HepG2 (cell line): ENCODE results near the gene SLC25A20. TPM values are rescaled to one million over a fixed set of nuclear protein-coding genes. Genes with fewer than 3 reads are reported as not detected.
A peak's percentile ranks its signal among the peaks of the same experiment; 100 is the strongest.

Source experiments
- CBFB ChIP-seq: sonication (generic); formaldehyde crosslinking; IDR thresholded peaks from 2 replicates; pipeline ENCODE4 v1.4.0; 2020; ENCODE audit warnings: missing genetic modification reagents
- CBX1 ChIP-seq: IDR thresholded peaks from one replicate; pipeline ENCODE4 v1.6.1; 2016; ENCODE audit warnings: antibody characterized with exemption, low read depth
- ELK4 ChIP-seq: sonication (generic); formaldehyde crosslinking; IDR thresholded peaks from 2 replicates; pipeline ENCODE4 v1.9.0; 2021; ENCODE audit warnings: missing genetic modification reagents, borderline replicate concordance
- GATAD2A ChIP-seq: IDR thresholded peaks from 2 replicates; pipeline ENCODE4 v1.6.1; 2016
- HMG20A ChIP-seq: IDR thresholded peaks from 2 replicates; pipeline ENCODE4 v1.6.1; 2016; ENCODE audit warnings: borderline replicate concordance
- IKZF1 ChIP-seq: fragments of 450-650 bp; IDR thresholded peaks from 2 replicates; pipeline ENCODE4 v1.7.1; 2016
- NFKBIZ ChIP-seq: IDR thresholded peaks from 2 replicates; pipeline ENCODE4 v1.6.1; 2018; ENCODE audit warnings: missing genetic modification reagents, missing compliant biosample characterization
- PAWR ChIP-seq: sonication (generic); formaldehyde crosslinking; IDR thresholded peaks from 2 replicates; pipeline ENCODE4 v1.4.0; 2020; ENCODE audit warnings: missing genetic modification reagents, mild to moderate bottlenecking, borderline replicate concordance
- PRDM4 ChIP-seq: sonication (generic); formaldehyde crosslinking; IDR thresholded peaks from 2 replicates; pipeline ENCODE4 v1.9.0; 2021; ENCODE audit warnings: missing genetic modification reagents, borderline replicate concordance
- STAG1 ChIP-seq: sonication (generic); formaldehyde crosslinking; IDR thresholded peaks from 2 replicates; pipeline ENCODE4 v1.4.0; 2020; ENCODE audit warnings: missing genetic modification reagents
- THAP9 ChIP-seq: sonication (generic); formaldehyde crosslinking; IDR thresholded peaks from 2 replicates; pipeline ENCODE4; 2020; ENCODE audit warnings: missing genetic modification reagents, mild to moderate bottlenecking, borderline replicate concordance
- ZNF292 ChIP-seq: sonication (generic); formaldehyde crosslinking; IDR thresholded peaks from 2 replicates; pipeline ENCODE4 v1.8.1; 2022; ENCODE audit warnings: mild to moderate bottlenecking, low read depth, missing genetic modification reagents, borderline replicate concordance
- ZNF383 ChIP-seq: sonication (generic); formaldehyde crosslinking; IDR thresholded peaks from 2 replicates; pipeline ENCODE4 v1.4.0; 2020; ENCODE audit warnings: missing genetic modification reagents, mild to moderate bottlenecking, borderline replicate concordance
- ZNF564 ChIP-seq: sonication (generic); formaldehyde crosslinking; IDR thresholded peaks from 2 replicates; pipeline ENCODE4 v1.8.1; 2023; ENCODE audit warnings: mild to moderate bottlenecking, missing genetic modification reagents
- ZNF639 ChIP-seq: conservative IDR thresholded peaks from 2 replicates; pipeline ENCODE4 v1.6.1; 2018; ENCODE audit warnings: missing genetic modification reagents
- ZNF709 ChIP-seq: sonication (generic); formaldehyde crosslinking; IDR thresholded peaks from 2 replicates; pipeline ENCODE4 v1.5.0; 2020; ENCODE audit warnings: mild to moderate bottlenecking, missing genetic modification reagents
- ZUFSP ChIP-seq: sonication (generic); formaldehyde crosslinking; IDR thresholded peaks from 2 replicates; pipeline ENCODE4 v1.9.0; 2021; ENCODE audit warnings: missing genetic modification reagents, mild to moderate bottlenecking, borderline replicate concordance
- polyA plus RNA-seq, 8 experiments: library from polyadenylated mRNA; depleted of rRNA in 3 of 8; stranded (reverse) in 7 of 8; unstranded in 1 of 8; fragments of >200 nt; fragmentation: Illumina TruSeq in 4 of 8; extraction: Trizol in 4 of 8; gene quantifications; 2 replicates each; pipeline versions ENCODE4 v1.2.1 to v1.2.3, GENCODE V29; 2011 to 2016; ENCODE audit warnings: low read depth in 4 of 8, missing spikeins in 1 of 8, mixed read lengths in 1 of 8; ENCODE audit not compliant: insufficient read depth in 1 of 8
- total RNA-seq, 5 experiments: library from RNA; depleted of rRNA; stranded (reverse); fragments of >200 nt; fragmentation: Illumina TruSeq; extraction: Trizol; gene quantifications; 2 replicates each; pipeline ENCODE4 v1.2.3, GENCODE V29; 2016; ENCODE audit warnings: low read depth in 1 of 5

SLC25A20 gene
- total and polyA plus RNA-seq, 2 of the 13 experiments (the other 11 are each of a cell fraction or from before 2014, with no cell fraction given) = 21.1 to 26.6 TPM

- TF ChIP-seq ZNF292 (no peak), CBFB (CRISPR knock-in tag) (no peak; the same call in 1 of the 2 replicates), IKZF1 (no peak), THAP9 (CRISPR knock-in tag) (no peak), ZNF383 (peak; percentile 75; the same call in 1 of the 2 replicates), CBX1 (no peak), ZUFSP (CRISPR knock-in tag) (no peak), GATAD2A (no peak), ZNF639 (no peak; the same call in 1 of the 2 replicates), ZNF709 (CRISPR knock-in tag) (0 out of 2 replicates have a peak, but pooled peaks have one; percentile 51), HMG20A (CRISPR knock-in tag) (no peak), PRDM4 (CRISPR knock-in tag) (no peak), NFKBIZ (CRISPR knock-in tag) (no peak), PAWR (no peak), ELK4 (0 out of 2 replicates have a peak, but pooled peaks have one; percentile 23), STAG1 (CRISPR knock-in tag) (no peak), ZNF564 (CRISPR knock-in tag) (peak; percentile 99)
Observed at GRCh38 chr3:48847504-48848423, 50.9 kb downstream of the SLC25A20 start, which contains the start of gene PRKAR2A (continued).
